HL-60/S4 treated with retinoic acid at 250 ng/mL for 4 days and 3 days (cell line): Measurements from ENCODE around the gene SLX9.

Experiments
- in situ Hi-C: fragments of 300-500 bp; cut with MboI; formaldehyde crosslinking; loops from 2 replicates; pipeline ENCODE4 v1.7.0; 2022; ENCODE audit warnings: low sequenced_read_pairs

Gene SLX9

GRCh38 chr21:44943686-44944550, 4.1 kb downstream of the SLX9 start:
- in situ Hi-C loops = loop anchor here (25.0 kb wide), 2 partner anchors 132 to 432 kb away; partner anchors contain the start of genes SUMO3 and UBE2G2

GRCh38 chr21:44944596-44944995, 4.8 kb downstream of the SLX9 start:
- in situ Hi-C loops = loop anchor here (25.0 kb wide), 2 partner anchors 132 to 432 kb away; partner anchors contain the start of genes SUMO3 and UBE2G2

DNA sequence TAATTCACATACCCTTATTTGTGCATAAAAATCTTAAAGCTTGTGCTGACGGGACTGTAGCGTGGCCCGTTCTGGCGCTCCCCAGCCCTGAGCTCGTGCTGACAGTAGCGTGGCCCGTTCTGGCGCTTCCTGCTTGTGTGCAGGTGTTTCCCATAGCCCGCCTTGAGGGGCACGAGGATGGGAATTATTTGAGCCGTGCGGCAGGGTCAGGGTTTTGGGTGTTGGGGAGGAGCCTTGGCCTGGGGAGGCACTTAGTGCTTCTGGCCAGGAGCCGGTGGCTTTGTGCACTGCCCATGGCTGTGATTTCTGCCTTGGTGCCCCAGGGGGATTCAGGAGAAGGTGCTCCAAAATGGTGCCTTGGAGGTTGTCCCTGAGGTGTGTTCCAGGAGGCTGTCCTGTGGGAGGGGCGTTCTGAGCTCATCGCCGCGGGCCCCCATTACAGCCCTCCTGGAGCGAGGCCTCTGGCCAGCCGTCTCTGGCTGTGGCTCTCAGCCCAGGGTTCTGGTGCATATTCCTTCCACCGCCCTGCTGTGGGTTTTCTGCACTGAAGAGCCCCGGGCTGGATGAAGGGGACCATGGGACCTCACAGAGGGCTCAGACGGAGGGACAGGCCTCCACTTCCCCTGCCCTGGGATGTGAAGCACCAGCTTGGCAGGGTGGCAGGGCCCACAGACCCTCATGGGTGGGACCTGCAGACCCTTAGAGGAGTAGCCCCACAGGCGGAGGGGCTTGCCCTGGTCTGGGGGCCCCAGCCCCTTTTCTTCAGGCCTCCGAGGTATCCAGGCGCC, 6.6 kb downstream of the SLX9 start:
- in situ Hi-C loops = loop anchor here (25.0 kb wide), 2 partner anchors 134 to 434 kb away; partner anchors contain the start of genes SUMO3 and UBE2G2

DNA sequence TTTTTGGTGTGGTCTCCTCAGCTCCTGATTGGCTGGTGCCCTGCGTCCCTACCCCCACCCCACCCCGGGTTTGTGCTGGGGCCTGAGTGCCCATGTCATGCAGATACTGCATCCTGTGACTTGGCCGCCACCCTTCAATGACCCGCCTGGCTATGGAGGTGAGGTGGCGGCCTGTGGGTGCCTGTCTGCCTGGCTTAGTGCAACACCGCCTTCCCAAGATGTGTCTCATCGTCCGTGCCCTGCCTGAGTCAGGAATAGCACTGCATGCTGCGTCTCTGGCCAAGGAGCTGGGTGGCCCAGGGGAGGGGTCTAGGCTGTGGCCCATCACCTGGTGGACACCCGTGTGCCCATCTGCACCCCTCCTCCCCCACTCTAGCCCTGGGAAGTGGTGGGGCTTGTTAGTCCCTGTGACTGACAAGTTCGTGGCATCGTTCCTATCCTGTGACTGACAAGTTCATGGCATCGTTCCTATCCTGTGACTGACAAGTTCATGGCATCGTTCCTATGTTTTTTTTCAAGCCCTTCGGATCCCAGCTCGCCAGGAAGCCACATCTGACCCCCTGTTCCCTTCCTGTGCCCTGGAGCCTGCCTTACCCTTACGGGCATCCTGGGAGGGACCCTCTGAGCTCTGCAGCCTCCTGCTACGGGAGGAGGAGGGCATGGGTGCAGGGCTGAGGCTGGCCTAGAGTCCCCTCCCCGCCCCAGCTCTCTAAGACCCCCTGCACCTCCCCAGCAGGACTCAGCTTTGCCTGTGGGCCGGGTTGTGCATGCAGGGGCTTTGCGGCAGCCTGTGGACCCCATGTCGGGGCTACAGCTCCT, 7.5 kb downstream of the SLX9 start:
- in situ Hi-C loops = loop anchor here (25.0 kb wide), 2 partner anchors 135 to 435 kb away; partner anchors contain the start of genes SUMO3 and UBE2G2

DNA sequence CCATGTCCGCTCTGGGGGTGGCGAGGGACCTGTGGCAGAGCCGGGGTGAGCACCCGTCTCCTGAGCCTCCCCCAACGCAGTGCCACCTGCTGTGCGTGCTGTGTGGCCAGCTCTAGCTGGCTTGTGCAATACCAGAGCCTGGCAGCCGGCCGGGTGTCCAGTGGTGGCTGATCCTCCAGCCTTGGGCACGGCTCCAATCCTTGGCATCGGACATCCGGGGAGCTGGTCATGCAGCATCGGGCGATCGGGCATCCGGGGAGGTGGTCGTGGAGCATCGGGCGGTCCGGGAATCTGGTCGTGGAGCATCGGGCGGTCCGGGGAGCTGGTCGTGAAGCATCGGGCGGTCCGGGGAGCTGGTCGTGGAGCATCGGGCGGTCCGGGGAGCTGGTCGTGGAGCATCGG, 8.1 kb downstream of the SLX9 start:
- in situ Hi-C loops = loop anchor here (25.0 kb wide), 2 partner anchors 136 to 436 kb away; partner anchors contain the start of genes SUMO3 and UBE2G2

DNA sequence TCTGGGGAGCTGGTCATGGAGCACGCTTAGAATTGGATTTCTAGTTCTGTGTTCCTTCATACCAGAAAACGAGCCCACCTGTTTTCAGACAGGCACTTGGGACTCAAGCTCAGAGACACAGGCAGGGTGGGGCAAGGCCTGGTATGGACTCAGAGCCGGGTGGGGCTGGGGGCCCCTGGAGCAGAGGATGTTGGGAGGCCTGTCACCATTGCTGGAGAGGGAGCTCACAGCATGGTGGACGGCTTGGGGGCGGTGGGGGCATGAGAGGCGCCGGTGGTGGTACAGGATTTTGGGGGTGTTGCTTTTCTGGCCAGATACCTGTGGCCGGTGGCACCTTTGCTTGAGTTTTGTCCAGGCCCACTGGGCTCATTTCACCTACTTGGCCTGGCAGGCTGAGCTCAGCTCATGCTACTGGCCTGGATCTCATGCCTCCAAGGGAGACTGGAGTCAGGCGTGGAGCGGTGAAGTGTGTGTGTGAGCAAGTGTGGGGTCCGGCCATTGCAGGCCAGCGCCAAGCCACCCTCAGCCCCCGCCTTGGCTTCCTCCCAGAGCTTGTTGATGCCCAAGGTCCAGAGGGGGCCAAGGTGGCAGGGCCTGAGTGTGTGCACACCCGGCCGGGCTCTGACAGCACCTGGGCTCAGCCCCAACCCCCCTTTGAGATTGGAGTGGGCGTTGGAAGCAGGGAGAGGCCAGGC, 8.7 kb downstream of the SLX9 start:
- in situ Hi-C loops = loop anchor here (25.0 kb wide), 2 partner anchors 136 to 436 kb away; partner anchors contain the start of genes SUMO3 and UBE2G2

DNA sequence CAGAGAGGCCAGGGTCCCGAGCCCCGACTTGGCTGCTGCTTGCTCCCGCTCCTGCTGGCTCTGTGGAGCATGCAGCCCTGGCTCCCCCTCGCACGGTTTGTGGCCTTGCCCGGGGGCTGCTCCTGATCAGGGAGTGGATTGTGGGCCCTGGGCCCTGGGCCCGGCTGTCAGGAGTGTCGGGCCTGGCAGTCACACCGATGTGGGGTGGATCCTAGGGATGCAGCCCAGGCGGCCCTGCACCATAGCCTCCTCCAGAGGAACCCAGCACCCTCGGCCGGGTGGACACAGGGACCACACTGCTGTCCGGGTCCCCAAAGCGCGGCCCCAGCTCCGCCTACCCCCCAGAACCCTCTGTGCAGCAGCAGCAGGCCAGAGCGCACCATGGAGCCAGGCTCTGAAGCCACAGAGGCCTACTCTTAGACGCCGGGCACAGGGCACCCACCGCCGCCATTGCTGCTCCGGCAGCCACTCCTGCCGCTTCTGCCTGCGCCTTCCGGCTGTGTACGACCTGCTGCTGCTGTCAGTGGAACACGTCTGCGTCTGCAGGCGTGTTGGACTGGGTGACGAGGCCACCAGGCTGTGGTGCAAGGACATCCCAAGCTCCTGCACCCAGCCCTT, 9.4 kb downstream of the SLX9 start:
- in situ Hi-C loops = loop anchor here (25.0 kb wide), 2 partner anchors 137 to 437 kb away; partner anchors contain the start of genes SUMO3 and UBE2G2

DNA sequence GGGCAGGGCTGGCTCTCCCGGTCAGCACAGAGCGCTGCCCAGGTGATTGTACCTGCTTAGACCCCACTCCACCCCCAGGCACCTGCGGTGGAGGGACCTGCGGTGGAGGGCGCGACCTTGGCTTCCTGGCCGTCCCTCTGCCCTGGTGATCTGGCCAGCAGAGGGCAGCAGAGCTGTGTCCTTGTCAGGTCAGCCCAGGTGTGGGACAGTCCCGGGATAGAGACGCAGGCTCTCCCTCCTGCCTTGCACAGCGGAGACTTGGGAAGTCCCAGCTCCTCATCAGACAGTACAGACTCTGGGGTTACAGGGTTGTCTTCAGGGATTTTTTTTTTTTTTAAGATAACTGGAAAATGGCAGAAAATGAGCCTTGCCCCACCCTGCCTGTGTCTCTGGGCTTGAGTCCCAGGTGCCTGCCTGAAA, 10.0 kb downstream of the SLX9 start:
- in situ Hi-C loops = loop anchor here (5.0 to 25.0 kb wide), 3 partner anchors 137 to 437 kb away; partner anchors contain the start of genes SUMO3 and UBE2G2

DNA sequence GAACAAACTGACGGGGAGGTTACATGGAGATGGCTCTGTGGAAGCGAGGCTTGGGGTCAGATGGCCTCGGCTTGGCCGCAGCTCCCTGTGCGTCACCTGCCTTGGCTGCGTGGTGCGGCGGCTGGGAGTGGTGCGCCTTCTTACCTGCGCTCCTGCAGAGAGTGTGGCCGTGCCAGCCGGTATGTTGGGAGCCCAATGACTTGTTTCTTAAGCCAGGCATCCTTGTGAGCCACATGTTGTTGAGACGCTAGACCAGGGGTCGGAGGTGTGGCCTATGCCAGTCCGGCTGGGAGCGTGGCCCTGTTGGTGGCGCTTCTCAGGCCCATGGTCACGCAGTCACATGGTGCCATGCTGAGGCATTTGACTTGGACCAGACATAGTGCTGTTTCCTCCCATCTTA, 10.5 kb downstream of the SLX9 start:
- in situ Hi-C loops = loop anchor here (5.0 kb wide), 1 partner anchor 187 kb away; no protein-coding TSS in a partner anchor

DNA sequence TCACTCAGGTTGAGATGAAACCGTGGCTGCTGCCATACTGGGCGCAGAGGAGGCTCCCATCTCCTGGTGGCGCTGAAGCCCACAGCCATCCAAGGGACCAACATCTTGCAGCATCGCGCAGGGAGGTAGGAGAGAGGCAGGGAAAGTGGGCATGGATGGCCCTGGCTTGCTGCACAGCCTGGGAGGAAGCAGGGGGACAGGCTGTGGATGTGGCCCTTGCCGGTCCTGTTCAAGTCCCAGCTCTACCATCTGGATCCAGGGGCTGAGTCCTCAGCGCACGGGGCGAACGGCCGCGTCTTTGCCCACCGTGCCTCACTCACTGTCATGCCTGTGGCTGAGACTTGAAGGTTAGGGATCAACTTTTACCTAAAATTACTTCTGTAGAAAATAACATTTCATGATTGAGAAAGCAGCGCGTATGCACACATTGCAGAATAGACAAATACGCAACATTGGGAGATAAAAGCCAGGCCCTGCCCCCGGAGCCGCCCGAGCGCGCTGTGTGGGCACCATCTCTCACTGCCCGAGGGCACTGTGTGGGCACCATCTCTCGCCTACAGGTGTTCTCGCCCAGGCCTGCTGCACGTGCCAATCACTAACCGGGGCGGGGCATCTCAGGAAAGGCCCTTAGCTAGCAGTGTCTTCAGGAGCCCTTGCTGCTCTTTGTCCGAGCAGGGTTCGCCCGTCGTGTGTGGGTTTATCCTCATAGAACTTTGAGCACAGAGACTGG, 11.5 kb downstream of the SLX9 start:
- in situ Hi-C loops = loop anchor here (5.0 kb wide), 1 partner anchor 186 kb away; no protein-coding TSS in a partner anchor

- in situ Hi-C loops = loop anchor here (5.0 kb wide), 1 partner anchor 185 kb away; no protein-coding TSS in a partner anchor
Observed at GRCh38 chr21:44952116-44952928, 12.5 kb downstream of the SLX9 start.

GRCh38 chr21:44952929-44953627, 13.2 kb downstream of the SLX9 start:
- in situ Hi-C loops = loop anchor here (5.0 kb wide), 1 partner anchor 184 kb away; no protein-coding TSS in a partner anchor

DNA sequence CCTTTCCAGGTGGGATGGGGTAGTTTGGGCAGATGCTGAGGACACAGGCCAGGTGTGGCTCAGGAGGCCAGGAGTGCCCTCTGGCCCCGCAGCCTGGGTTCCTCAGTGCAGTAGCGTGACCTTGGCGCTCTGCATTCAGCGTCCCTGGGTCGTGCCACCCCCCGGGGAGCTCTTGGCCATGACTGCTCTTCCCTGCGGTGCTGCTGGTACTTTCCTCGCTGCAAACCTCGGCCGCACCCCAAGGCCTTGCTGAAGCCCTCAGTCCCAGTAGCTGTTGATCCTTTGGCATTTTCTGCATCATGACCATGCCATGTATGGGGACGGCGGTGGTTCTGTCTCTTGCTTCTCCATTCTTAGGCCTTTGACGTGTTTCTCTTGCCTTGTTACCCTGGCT, 13.8 kb downstream of the SLX9 start:
- in situ Hi-C loops = loop anchor here (5.0 kb wide), 1 partner anchor 184 kb away; no protein-coding TSS in a partner anchor

DNA sequence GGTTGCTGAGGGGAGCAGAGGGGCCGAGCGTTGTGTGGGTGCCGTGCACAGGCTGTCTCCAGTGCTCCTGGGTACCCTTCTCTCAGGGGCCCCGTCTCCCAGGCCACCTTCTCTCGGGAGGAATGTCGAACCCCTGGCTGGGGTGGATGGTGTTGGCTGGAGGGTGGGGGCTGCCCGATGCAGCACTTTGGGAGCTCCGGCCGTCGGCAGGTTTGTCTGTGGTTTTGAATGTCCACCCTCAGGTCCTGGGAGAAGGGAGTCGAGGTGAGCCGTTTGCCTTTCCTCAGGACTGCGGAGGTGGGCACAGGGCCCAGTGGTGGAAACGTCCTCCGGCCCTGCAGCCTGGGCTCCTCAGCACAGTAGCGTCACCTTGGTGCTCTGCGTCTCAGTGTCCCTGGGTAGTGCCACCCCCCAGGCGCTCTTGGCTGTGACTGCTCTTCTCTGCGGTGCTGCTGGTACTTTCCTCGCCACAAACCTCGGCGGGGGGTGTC, 14.5 kb downstream of the SLX9 start:
- in situ Hi-C loops = loop anchor here (5.0 kb wide), 1 partner anchor 183 kb away; no protein-coding TSS in a partner anchor

DNA sequence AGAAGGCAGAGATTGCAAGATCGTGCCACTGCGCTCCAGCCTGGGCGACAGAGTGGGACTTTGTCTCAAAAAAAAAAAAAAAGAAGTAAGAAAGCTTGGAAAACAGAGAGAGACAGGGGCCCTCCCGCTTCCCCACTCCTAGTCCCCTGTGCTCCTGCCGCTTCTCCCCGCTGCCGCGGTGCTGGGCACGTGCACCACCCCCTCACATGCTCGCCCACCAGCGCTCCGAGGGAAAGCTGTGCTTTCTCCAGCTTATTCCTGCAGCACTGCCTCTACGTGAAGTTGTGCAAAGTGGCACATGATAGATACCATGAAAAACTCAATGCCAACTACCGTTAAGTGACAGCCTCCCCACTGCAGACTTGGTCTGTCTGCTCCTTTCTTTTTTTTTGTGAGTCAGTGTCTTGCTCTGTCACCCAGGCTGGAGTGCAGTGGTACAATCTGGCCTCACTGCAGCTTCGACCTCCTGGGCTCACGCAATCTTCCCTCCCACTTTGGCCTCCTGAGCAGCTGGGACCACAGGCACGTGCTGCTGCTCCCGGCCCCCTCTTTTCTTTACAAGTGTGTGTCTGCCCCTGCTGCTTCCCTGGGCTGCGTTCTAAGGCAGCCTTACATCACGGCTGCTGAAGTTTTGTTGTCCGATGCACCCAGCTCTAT, 15.4 kb downstream of the SLX9 start:
- in situ Hi-C loops = no loop called here

DNA sequence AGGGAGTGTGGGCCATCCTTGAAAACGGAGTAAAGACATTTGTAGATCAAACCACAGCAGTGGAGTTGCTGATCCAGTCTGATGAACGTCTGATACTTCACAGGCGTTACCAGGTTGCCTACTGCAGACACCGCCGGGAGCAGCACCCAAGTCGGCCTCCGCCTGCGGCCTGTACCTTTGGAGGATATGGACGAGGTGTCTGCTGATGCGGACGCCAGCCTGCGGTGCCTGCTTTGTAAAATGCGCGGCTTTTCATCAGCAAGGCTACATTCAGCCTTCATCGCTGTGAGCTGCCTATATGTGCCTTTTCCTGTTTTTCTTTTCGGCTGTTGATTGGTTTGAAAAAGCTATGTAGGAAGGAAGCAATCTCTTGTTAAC, 16.0 kb downstream of the SLX9 start:
- in situ Hi-C loops = no loop called here
